RWPE1 (cell line): ENCODE data around the gene TXNRD1.
"Not testable (repeated sequence)": the region's sequence is repeated elsewhere in the genome, so short reads cannot be mapped to it uniquely, and the experiment has no call there.

Experiments
- CTCF ChIA-PET: fragments of 350-600 bp; sonication (Branson Sonifier 250); formaldehyde crosslinking; extraction: SDS; loops from one replicate; lab custom pipeline; 2021; lab: Yijun Ruan, JAX
- POLR2A ChIA-PET: fragments of 400-600 bp; formaldehyde crosslinking; extraction: SDS; loops from one replicate; lab custom pipeline; 2020; ENCODE audit warnings: antibody characterized with exemption; ENCODE audit not compliant: low non-redundant PET; lab: Yijun Ruan, JAX
- DNase-seq: peaks from one replicate; pipeline ENCODE4 v3.0.0; 2012; ENCODE audit warnings: low spot score
- H3K27ac ChIP-seq: fragments of 450-650 bp; 2 replicates; pipeline ENCODE4 v1.5.1; 2017
- CTCF ChIP-seq: fragments of 450-650 bp; conservative IDR thresholded peaks from 2 replicates; pipeline ENCODE4 v1.5.1; 2017; ENCODE audit warnings: low read depth, mild to moderate bottlenecking

TXNRD1 gene

GRCh38 chr12:104204690-104205480, 10.7 kb upstream of the TXNRD1 start:
- TF ChIP-seq CTCF = no peak
- DNase-seq = no peak
- H3K27ac ChIP-seq = no peak overlapping the region
- CTCF ChIA-PET = interaction anchor here (0.6 to 1.1 kb wide), 2 partner anchors 15 to 335 kb away, joined by 3 to 4 read pairs; no protein-coding TSS in a partner anchor
- POLR2A ChIA-PET = no interaction called here

- no peak for DNase-seq
- ChIA-PET POLR2A (no interaction called here), CTCF (no interaction called here)
- no peak overlapping the region for H3K27ac ChIP-seq
- TF ChIP-seq CTCF = no peak
These were observed 8.0 kb upstream of the TXNRD1 start for GRCh38 chr12:104207416-104208205.

GRCh38 chr12:104212516-104212915, 3.1 kb upstream of the TXNRD1 start:
- H3K27ac ChIP-seq = no peak overlapping the region
- POLR2A ChIA-PET = no interaction called here
- no peak for TF ChIP-seq CTCF
- CTCF ChIA-PET = interaction anchor here (0.6 kb wide), 1 partner anchor 1955 kb away, joined by 3 read pairs; no protein-coding TSS in a partner anchor
- DNase-seq = no peak

GRCh38 chr12:104213952-104214351, 1.6 kb upstream of the TXNRD1 start:
- ChIA-PET POLR2A (interaction anchor here (0.5 kb wide), 1 partner anchor 83 kb away, joined by 9 read pairs; no protein-coding TSS in a partner anchor), CTCF (interaction anchor here (0.6 to 1.6 kb wide), 4 partner anchors 63 to 252 kb away, joined by 3 to 6 read pairs (median 4); no protein-coding TSS in a partner anchor)
- H3K27ac ChIP-seq = no peak overlapping the region
- DNase-seq = no peak
- TF ChIP-seq CTCF = no peak

- ChIA-PET CTCF (interaction anchor here (1.2 kb wide), 3 partner anchors 71 to 92 kb away, joined by 3 to 10 read pairs (median 3); no protein-coding TSS in a partner anchor), POLR2A (no interaction called here)
- H3K27ac ChIP-seq = no peak overlapping the region
- DNase-seq = no peak
- no peak for TF ChIP-seq CTCF
These were observed 944 bp downstream of the TXNRD1 start for GRCh38 chr12:104216521-104216924.

GRCh38 chr12:104218506-104218905, 2.9 kb downstream of the TXNRD1 start:
- CTCF ChIA-PET = not testable (repeated sequence)

More at GRCh38 chr12:104218506-104218905, 2.9 kb downstream of the TXNRD1 start:
- peak overlapping the region; percentile 85 for H3K27ac ChIP-seq
- DNase-seq, POLR2A ChIA-PET: not testable (repeated sequence)
